Measurements from ENCODE around the gene PARD3.

The PARD3 gene

GRCh38 chr10:34547695-34548094, 267.4 kb downstream of the PARD3 start:
- no peak for DNase-seq (ENCODE audit: low read depth in 2 of 2, low spot score in 1 of 2)

DNA sequence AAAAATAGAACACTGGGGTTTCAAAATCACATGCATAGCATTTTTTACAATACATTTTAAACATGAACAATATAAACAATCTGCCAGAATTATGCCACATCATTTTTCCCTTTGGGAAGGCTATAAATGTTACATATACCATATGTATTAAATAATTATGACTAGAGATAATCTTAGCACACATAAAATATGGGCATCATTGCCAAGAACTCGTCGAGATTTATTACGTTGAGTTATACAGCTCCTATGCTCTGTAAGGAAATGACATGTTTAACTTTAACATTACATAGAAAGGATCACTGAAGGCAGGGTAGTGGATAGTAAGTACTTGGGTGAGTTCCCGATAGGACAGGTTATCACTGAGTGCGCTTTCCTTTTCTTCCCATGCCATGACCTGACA, 267.8 kb downstream of the PARD3 start:
- no peak for DNase-seq (ENCODE audit: low read depth in 2 of 2, low spot score in 1 of 2)

GRCh38 chr10:34544400-34544799, 270.7 kb downstream of the PARD3 start:
- DNase-seq (ENCODE audit: low read depth in 2 of 2, low spot score in 1 of 2) = no peak

DNA sequence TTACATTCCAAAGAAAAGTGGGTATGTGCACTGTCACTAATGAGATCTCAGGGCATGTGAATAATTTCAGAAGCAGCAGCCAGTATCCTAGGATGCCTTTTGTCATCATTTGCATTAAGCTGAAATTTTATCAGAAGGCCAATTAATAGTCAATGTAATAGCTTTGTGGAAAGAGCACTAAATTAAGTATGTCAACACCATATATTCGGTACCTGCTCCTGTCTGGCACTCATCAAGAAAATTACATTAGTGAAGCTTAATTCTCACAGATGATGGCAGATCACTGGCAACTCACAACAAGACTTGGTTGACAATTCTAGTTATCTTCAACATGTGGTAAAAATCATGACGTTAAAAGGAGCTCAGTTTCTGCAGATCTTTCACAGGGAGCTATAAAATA, 271.4 kb downstream of the PARD3 start:
- no peak for DNase-seq (ENCODE audit: low read depth in 2 of 2, low spot score in 1 of 2)

DNA sequence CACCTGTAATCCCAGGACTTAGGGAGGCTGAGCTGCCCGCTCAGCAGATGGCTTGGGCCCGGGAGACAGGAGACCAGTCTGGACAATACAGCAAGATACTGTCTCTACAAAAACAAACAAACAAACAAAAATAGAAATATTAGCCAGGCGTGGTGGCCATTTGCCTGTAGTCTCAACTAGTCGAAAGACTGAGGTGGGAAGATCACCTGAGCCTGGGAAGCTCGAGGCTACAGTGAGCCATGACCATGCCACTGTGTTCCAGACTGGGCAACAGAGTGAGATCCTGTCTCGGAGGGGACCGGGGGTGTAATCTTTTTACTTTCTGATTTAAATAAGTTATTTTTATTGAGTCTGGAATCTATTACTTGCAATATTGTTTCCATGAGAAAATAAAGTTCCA, 274.6 kb downstream of the PARD3 start:
- DNase-seq (ENCODE audit: low read depth in 2 of 2, low spot score in 1 of 2) = no peak

- no peak for DNase-seq (ENCODE audit: low read depth in 2 of 2, low spot score in 1 of 2)
Observed at GRCh38 chr10:34539533-34540315, 275.4 kb downstream of the PARD3 start.

GRCh38 chr10:34538281-34538829, 276.7 kb downstream of the PARD3 start:
- DNase-seq (ENCODE audit: low read depth in 2 of 2, low spot score in 1 of 2) = no peak

- no peak for DNase-seq (ENCODE audit: low read depth in 2 of 2, low spot score in 1 of 2)
Observed at GRCh38 chr10:34537629-34538231, 277.4 kb downstream of the PARD3 start.

DNA sequence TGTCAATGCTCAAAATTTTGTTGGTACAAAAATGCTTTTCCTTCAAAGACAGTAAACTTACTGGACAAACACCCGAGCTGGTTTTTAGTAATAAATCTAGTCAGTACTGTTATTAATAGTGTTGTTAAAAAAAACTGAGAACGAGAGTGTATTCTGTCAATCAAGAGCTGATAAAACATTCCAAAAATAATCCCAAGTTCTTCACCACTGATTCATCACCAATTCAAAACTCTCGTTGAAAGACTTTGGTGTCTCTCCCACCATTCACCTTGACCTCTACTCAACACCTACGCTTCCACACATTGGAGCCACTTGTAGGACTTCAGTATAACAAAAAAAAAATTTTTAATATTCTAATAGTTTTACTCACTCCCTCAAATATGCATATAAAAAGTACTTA, 279.2 kb downstream of the PARD3 start:
- no peak for DNase-seq (ENCODE audit: low read depth in 2 of 2, low spot score in 1 of 2)

DNA sequence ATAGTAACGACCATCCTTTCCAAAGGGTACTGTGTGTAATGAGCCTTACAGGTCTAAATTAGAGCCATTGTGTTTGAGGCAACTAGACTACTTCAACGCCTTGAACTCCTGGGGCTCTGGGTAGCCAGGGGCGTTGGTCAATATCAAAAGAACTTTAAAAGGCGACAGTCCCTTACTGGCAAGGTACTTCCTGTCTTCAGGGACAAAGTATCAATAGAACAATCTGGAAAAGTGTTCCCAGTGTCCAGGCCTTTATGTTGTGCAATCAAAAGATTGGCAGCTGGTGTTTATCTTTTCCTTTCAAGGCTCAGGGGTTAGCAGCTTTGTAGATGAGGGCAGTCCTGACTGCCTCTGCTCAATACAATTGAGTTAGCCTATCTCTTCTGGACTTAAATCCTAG, 284.3 kb downstream of the PARD3 start:
- no peak for DNase-seq (ENCODE audit: low read depth in 2 of 2, low spot score in 1 of 2)

GRCh38 chr10:34528320-34528719, 286.8 kb downstream of the PARD3 start:
- no peak for DNase-seq (ENCODE audit: low read depth in 2 of 2, low spot score in 1 of 2)

- DNase-seq (ENCODE audit: low read depth in 2 of 2, low spot score in 1 of 2) = no peak
Observed at GRCh38 chr10:34526758-34527730, 288.1 kb downstream of the PARD3 start.

DNA sequence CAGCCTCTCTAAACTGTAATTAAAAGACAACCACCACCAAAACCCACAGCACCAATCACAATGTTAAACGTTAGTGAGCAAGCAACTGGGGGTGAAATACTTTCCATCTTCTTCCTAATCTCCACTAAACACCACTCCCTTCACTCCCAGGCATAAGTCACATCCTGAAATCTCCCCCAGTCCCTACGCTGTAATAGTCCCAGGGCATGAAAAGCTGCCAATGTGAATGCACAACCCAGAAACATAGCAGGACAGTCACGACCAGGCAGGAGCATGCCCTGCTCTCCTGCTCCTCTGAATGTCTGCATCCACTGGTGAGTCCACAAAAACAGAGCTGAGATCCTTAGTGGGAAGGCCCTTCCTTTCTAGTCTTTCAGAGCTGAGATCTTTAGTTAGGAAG, 288.9 kb downstream of the PARD3 start:
- DNase-seq (ENCODE audit: low read depth in 2 of 2, low spot score in 1 of 2) = no peak

DNA sequence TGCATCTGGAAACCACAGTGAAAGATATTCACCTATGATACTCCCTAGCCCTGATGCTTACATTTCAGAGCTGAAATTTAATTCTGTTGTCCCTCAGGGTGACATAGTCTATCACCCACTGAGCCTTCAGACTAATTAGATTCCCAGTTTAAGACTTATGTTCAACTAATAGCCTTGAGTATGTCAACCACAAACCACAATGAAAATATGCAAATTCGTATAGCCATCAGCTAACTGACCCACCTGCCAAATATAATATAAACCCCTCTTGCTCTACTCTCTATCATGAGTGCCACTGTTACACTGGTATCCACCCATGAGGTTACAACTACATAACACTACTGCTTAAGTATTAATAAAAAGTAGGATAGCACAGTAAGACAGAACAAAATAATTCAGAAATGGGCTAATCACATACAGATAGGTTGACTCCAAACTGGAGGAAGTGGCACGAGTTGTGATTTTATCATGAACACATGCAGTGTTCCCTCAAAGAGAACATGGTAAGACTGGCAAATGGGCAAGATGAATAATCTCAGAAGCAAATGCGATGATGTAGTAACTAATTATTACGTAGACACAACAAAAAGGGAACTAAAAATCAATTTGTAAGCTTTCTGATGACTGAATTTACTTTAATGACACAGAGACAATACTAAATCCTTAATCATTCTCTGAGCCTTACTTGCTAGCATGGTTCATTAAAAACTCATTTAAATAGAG, 290.6 kb downstream of the PARD3 start:
- no peak for DNase-seq (ENCODE audit: low read depth in 2 of 2, low spot score in 1 of 2)

DNA sequence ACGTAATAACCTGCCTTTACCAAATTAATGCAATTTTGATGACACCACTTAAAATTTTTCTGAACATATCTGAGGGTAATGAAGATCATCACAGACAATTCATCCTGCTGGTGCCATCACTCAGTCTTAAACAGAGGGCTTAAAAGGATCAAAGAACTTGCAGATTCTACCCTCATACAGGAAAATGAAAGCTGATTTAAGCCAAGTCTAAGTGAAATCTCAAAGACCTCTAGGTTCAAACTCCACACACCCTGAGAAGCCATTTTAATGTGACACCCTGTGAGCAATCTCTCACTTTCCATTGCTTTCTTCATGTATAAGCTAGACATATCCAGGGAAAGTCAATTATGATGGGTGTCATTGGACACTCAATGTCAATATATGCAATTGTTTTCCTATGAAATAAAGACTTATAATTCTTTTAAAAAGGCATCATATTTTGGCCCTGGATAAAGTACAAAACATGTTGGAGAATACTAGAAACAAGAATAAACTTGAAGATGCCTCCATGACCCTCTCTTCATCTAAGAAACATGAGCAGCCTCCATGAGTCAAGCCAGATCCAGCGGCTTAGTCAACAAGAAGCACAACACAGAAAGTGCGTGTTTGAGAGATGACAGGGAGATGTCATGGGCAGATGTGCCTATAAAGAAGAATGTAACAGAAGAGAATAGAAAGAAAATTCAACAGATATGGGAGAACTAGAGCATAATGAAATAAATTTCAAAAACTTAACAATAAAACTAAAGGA, 291.9 kb downstream of the PARD3 start:
- DNase-seq (ENCODE audit: low read depth in 2 of 2, low spot score in 1 of 2) = no peak

DNA sequence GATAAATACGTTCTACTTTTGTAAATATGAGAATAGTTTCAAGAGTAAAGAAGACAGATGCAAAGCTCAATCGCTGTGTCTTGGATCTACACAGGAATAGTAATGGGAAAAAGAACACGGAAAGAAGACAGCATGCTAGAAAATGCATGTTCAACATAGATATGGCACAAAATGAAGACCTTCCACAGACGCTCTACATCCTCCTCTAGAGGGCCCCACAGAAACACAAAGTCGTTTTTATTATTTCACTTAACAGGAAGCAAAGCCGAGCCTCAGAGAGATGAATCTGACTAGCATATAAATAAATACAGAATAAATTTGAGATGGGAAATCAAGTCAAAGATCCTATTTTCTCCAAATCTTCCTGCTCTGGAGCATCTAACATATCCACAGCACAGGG, 292.6 kb downstream of the PARD3 start:
- no peak for DNase-seq (ENCODE audit: low read depth in 2 of 2, low spot score in 1 of 2)

DNA sequence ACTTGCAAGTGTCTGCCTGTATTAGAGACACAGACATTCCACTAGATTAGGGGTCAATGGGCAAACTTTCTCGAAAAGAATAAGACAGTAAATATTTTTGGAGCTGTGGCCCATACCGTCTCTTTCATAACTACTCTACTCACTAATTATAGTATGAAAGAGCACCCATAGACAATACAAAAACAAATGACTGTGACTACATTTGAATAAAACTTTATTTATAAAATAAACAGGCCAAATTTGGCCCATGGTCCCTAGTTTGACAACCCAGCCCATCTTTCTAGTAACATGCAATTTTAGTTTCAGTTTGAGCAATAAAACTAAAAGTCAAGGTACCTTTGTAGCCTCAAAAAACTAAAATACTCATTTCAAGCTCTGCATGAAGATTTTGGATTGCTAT, 294.6 kb downstream of the PARD3 start:
- no peak for DNase-seq (ENCODE audit: low read depth in 2 of 2, low spot score in 1 of 2)

GRCh38 chr10:34520084-34520483, 295.0 kb downstream of the PARD3 start:
- DNase-seq (ENCODE audit: low read depth in 2 of 2, low spot score in 1 of 2) = no peak

DNA sequence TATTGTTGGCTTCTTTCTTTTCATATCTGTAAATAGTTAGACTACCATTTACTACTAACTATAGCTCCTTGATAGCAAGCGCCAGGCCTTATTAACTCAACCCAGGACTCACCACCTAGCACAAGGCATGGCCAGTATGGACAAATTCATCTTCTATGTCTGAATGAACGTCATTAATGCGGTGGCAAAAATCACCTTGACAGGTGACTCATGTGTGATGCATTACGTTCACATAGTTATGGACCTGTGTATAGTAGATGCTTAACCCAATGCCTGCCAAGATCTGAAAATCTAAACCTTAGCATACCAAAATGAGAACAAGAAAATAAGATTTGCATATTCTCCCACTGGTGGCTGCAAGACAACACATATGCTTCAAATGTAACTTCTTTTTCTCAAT, 300.8 kb downstream of the PARD3 start:
- no peak for DNase-seq (ENCODE audit: low read depth in 2 of 2, low spot score in 1 of 2)

DNA sequence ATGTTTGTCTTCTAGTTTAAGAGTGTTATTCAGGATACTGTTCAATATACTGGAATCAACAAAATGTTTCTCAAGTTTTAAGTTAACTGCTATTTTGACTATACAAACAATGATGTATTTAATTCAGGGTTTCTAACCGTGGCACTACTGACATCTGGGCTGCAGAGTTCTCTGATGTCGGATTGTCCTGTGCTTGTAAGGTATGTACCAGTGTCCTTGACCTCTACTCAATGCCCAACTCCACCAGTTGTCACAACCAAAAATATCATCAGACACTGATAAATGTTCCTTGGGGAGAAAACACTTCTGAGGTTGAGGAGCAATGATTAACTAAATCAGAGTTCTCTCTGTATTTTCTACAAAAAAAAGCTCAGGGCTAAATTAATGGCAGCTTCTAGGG, 301.5 kb downstream of the PARD3 start:
- DNase-seq (ENCODE audit: low read depth in 2 of 2, low spot score in 1 of 2) = no peak

All from stimulated activated CD8-positive, alpha-beta memory T cell treated with anti-CD3 and anti-CD28 coated beads, Interleukin-4, amount 100 ng/mL, for 1 hour (primary cell).